Panc1 (cell line): Measurements from ENCODE around the gene SUPT3H. TPM values are rescaled to one million over a fixed set of nuclear protein-coding genes. Genes with fewer than 3 reads are reported as not detected.

Experiments
- ATAC-seq: fragments of 200-7000 bp; cut with Tn5 transposase; 2 replicates; pipeline ENCODE4 v1.9.1; 2020; ENCODE audit warnings: mild to moderate bottlenecking, moderate library complexity
- BruUV-seq: library from RNA; stranded (reverse); fragments of 400-500 nt; replicated peaks from 2 replicates; lab custom pipeline; 2021; lab: Mats Ljungman, UMichigan
- CTCF ChIA-PET: fragments of 300-600 bp; sonication (Branson Sonifier 250); formaldehyde crosslinking; loops from one replicate; lab custom pipeline; 2022; ENCODE audit warnings: antibody characterized with exemption; lab: Charles Lee
- POLR2A ChIA-PET: fragments of 300-600 bp; sonication (Branson Sonifier 250); formaldehyde crosslinking; loops from one replicate; lab custom pipeline; 2022; ENCODE audit warnings: antibody characterized with exemption; lab: Charles Lee
- DNase-seq: peaks from one replicate; pipeline ENCODE4 v3.0.0-alpha.2; 2010; ENCODE audit warnings: low read depth, low spot score
- H3K27ac ChIP-seq: 2 replicates; pipeline ENCODE4 v1.5.1; 2011; ENCODE audit warnings: mild to moderate bottlenecking, low read length, inconsistent platforms
- H3K27me3 ChIP-seq: fragments of 200-500 bp; sonication (Bioruptor generic); 2 replicates; pipeline ENCODE4 v1.6.0; 2014; ENCODE audit warnings: low read length, inconsistent platforms; ENCODE audit not compliant: control insufficient read depth, insufficient read depth
- H3K36me3 ChIP-seq: fragments of 200-500 bp; sonication (Bioruptor generic); 2 replicates; pipeline ENCODE4 v1.5.1; 2014; ENCODE audit warnings: inconsistent platforms, mild to moderate bottlenecking, low read length, moderate library complexity; ENCODE audit not compliant: control insufficient read depth, insufficient read depth
- H3K4me1 ChIP-seq: 2 replicates; pipeline ENCODE4 v1.5.1; 2011; ENCODE audit warnings: inconsistent platforms, mild to moderate bottlenecking, low read length, moderate library complexity; ENCODE audit not compliant: control insufficient read depth, insufficient read depth
- H3K4me3 ChIP-seq, 2 experiments: 2 replicates each; pipeline ENCODE4 v1.5.1; 2011 to 2012; ENCODE audit warnings: low read depth in 2 of 2, low read length in 2 of 2, mild to moderate bottlenecking in 2 of 2, inconsistent platforms in 1 of 2, moderate library complexity in 1 of 2
- H3K9me3 ChIP-seq: fragments of 200-500 bp; sonication (Bioruptor generic); 2 replicates; pipeline ENCODE4 v1.5.1; 2014; ENCODE audit warnings: low read depth, mild to moderate bottlenecking, inconsistent platforms, low read length, moderate library complexity; ENCODE audit not compliant: control insufficient read depth, insufficient read depth
- POLR2AphosphoS5 ChIP-seq: IDR thresholded peaks from 2 replicates; pipeline ENCODE4 v1.6.1; 2012; ENCODE audit warnings: mild to moderate bottlenecking, low read depth, low read length, moderate library complexity
- SIN3A ChIP-seq: IDR thresholded peaks from 2 replicates; pipeline ENCODE4 v1.6.1; 2012; ENCODE audit warnings: low read depth, mild to moderate bottlenecking, low read length, moderate library complexity, borderline replicate concordance; ENCODE audit not compliant: insufficient read depth
- TCF7L2 ChIP-seq: IDR thresholded peaks from 2 replicates; pipeline ENCODE4 v1.6.1; 2011; ENCODE audit warnings: mild to moderate bottlenecking, low read depth, low read length, inconsistent platforms
- in situ Hi-C: cut with HindIII; loops from 2 replicates; pipeline ENCODE4 v1.10.0; 2016; ENCODE audit warnings: low sequenced_read_pairs, low pct_unique_long_range_greater_than_20kb
- intact Hi-C: fragments of 100-400 bp; cut with micrococcal nuclease; formaldehyde crosslinking; loops from one replicate; pipeline ENCODE4 v1.10.0; 2022; ENCODE audit not compliant: unreplicated experiment
- total RNA-seq: library from RNA; stranded (reverse); gene quantifications from one replicate; pipeline ENCODE4 v1.2.1, GENCODE V29; 2021; ENCODE audit not compliant: unreplicated experiment
- TF ChIP-seq, protein P1 (sequence below), 2 experiments: IDR thresholded peaks; 2 replicates each; pipeline ENCODE4 v1.6.1; 2011 to 2012; ENCODE audit warnings: low read depth in 2 of 2, control low read depth in 1 of 2, low read length in 1 of 2, mild to moderate bottlenecking in 1 of 2, moderate library complexity in 1 of 2; ENCODE audit not compliant: insufficient read depth in 1 of 2
- TF ChIP-seq, protein P2 (sequence below): fragments of 450-650 bp; IDR thresholded peaks from 2 replicates; pipeline ENCODE4 v1.5.1; 2017; ENCODE audit warnings: mild to moderate bottlenecking

Gene SUPT3H
- total RNA-seq, 1 experiment from 2014 or later = 11.0 TPM

DNA sequence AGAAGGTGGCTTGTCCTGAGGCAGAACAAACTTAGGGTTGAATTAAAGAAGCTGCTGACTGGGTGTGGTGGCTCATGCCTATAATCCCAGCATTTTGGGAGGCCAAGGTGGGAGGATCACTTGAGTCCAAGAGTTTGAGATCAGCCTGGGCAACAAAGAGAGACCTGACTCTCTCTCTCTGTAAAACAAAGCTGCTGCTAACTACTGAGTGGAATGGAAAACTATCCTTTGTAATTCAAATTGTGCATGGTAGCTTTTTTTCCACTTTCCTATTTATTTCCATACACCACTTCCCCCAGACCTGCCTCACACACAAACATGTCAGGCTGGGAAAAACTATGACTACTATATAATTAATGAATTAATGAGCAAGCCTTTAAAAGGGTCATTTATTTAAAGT is 553.2 kb downstream of the SUPT3H start:
- Histone ChIP-seq H3K4me3 (no peak overlapping the region), H3K4me1 (peaks cover 8% of the 10 kb centered on the region), H3K9me3 (no peaks in the 10 kb centered on the region), H3K27me3 (no peaks in the 10 kb centered on the region), H3K27ac (no peak overlapping the region), H3K36me3 (no peaks in the 10 kb centered on the region)
- ATAC-seq (no peak), DNase-seq (no peak)
- intact Hi-C loops = no loop called here
- POLR2A ChIA-PET = no interaction called here
- BruUV-seq = no TSS peak
- TF ChIP-seq TCF7L2 (no peak), POLR2AphosphoS5 (no peak), SIN3A (no peak)
- TF ChIP-seq, protein P1, sequence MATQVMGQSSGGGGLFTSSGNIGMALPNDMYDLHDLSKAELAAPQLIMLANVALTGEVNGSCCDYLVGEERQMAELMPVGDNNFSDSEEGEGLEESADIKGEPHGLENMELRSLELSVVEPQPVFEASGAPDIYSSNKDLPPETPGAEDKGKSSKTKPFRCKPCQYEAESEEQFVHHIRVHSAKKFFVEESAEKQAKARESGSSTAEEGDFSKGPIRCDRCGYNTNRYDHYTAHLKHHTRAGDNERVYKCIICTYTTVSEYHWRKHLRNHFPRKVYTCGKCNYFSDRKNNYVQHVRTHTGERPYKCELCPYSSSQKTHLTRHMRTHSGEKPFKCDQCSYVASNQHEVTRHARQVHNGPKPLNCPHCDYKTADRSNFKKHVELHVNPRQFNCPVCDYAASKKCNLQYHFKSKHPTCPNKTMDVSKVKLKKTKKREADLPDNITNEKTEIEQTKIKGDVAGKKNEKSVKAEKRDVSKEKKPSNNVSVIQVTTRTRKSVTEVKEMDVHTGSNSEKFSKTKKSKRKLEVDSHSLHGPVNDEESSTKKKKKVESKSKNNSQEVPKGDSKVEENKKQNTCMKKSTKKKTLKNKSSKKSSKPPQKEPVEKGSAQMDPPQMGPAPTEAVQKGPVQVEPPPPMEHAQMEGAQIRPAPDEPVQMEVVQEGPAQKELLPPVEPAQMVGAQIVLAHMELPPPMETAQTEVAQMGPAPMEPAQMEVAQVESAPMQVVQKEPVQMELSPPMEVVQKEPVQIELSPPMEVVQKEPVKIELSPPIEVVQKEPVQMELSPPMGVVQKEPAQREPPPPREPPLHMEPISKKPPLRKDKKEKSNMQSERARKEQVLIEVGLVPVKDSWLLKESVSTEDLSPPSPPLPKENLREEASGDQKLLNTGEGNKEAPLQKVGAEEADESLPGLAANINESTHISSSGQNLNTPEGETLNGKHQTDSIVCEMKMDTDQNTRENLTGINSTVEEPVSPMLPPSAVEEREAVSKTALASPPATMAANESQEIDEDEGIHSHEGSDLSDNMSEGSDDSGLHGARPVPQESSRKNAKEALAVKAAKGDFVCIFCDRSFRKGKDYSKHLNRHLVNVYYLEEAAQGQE (IDR thresholded peaks at IDR 0.05; ENCODE audit: insufficient read depth in 1 of 2, low read depth in 2 of 2, low read length in 1 of 2) = no peak
- TF ChIP-seq, protein P2, sequence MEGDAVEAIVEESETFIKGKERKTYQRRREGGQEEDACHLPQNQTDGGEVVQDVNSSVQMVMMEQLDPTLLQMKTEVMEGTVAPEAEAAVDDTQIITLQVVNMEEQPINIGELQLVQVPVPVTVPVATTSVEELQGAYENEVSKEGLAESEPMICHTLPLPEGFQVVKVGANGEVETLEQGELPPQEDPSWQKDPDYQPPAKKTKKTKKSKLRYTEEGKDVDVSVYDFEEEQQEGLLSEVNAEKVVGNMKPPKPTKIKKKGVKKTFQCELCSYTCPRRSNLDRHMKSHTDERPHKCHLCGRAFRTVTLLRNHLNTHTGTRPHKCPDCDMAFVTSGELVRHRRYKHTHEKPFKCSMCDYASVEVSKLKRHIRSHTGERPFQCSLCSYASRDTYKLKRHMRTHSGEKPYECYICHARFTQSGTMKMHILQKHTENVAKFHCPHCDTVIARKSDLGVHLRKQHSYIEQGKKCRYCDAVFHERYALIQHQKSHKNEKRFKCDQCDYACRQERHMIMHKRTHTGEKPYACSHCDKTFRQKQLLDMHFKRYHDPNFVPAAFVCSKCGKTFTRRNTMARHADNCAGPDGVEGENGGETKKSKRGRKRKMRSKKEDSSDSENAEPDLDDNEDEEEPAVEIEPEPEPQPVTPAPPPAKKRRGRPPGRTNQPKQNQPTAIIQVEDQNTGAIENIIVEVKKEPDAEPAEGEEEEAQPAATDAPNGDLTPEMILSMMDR = no peak
- in situ Hi-C loops = no loop called here
- CTCF ChIA-PET = interaction anchor here (0.6 kb wide), 1 partner anchor 554 kb away, joined by 3 read pairs; no protein-coding TSS in a partner anchor

DNA sequence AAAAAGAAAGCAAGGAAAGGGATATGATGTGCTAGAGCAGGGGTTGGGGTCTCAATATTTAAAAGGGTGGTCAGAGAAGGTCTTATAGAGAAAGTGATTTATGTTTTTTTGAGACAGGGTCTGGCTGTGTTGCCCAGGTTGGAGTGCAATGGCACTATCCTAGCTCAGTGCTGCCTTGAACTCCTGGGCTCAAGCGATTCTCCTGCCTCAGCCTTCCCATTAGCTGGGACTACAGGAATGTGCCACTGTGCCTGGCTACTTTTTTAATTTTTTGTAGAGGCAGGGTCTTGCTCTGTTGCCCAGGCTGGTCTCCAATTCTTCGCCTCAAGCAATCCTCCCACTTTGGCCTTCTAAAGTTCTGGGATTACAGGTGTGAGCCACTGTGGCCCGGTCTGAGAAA is 557.0 kb downstream of the SUPT3H start:
- H3K36me3 ChIP-seq = no peaks in the 10 kb centered on the region
- H3K27me3 ChIP-seq = no peaks in the 10 kb centered on the region
- no peak overlapping the region for H3K4me3 ChIP-seq
- no peak overlapping the region for H3K27ac ChIP-seq
- POLR2A ChIA-PET = no interaction called here
- in situ Hi-C loops (no loop called here), intact Hi-C loops (no loop called here)
- no TSS peak for BruUV-seq
- peaks cover 1% of the 10 kb centered on the region for H3K4me1 ChIP-seq
- DNase-seq = no peak
- no peaks in the 10 kb centered on the region for H3K9me3 ChIP-seq
- CTCF ChIA-PET = no interaction called here
- TF ChIP-seq SIN3A (no peak), TCF7L2 (no peak), POLR2AphosphoS5 (no peak)
- TF ChIP-seq, protein P2 = no peak
- TF ChIP-seq, protein P1 (IDR thresholded peaks at IDR 0.05; ENCODE audit: insufficient read depth in 1 of 2, low read depth in 2 of 2, low read length in 1 of 2) = no peak
- ATAC-seq = no peak
